HCT116 (cell line): Measurements from ENCODE around the gene USF2.

Source experiments
- CEBPB ChIP-seq: IDR thresholded peaks from 2 replicates; pipeline ENCODE4 v1.6.1; 2012; ENCODE audit warnings: low read depth
- CTCF ChIP-seq, 3 experiments: fragments of 200-600 bp in 1 of 3; sonication (generic) in 1 of 3; IDR thresholded peaks in 2 of 3; conservative IDR thresholded peaks in 1 of 3; 2 replicates each; pipeline ENCODE4 v1.5.1; 2012 to 2017; ENCODE audit warnings: low read depth in 2 of 3, low read length in 2 of 3, antibody characterized with exemption in 1 of 3, borderline replicate concordance in 1 of 3, control low read depth in 1 of 3, mild to moderate bottlenecking in 1 of 3, mixed read lengths in 1 of 3, mixed run types in 1 of 3, moderate library complexity in 1 of 3; ENCODE audit not compliant: insufficient read depth in 1 of 3
- EZH2 ChIP-seq: fragments of 200-600 bp; sonication (generic); IDR thresholded peaks from 2 replicates; pipeline ENCODE4 v1.6.1; 2017; ENCODE audit warnings: antibody characterized with exemption, mixed run types
- EZH2phosphoT487 ChIP-seq: fragments of 200-600 bp; IDR thresholded peaks from 2 replicates; pipeline ENCODE4 v1.6.1; 2018; ENCODE audit warnings: antibody characterized with exemption, borderline replicate concordance
- POLR2A ChIP-seq: IDR thresholded peaks from 2 replicates; pipeline ENCODE4 v1.7.0; 2011; ENCODE audit warnings: borderline replicate concordance; ENCODE audit not compliant: insufficient read depth, insufficient read length; ENCODE audit errors: extremely low read depth
- RAD21 ChIP-seq: IDR thresholded peaks from 2 replicates; pipeline ENCODE4 v1.6.1; 2012; ENCODE audit warnings: low read depth, mild to moderate bottlenecking
- YY1 ChIP-seq: IDR thresholded peaks from 2 replicates; pipeline ENCODE4 v1.6.1; 2011; ENCODE audit warnings: low read length, low read depth, moderate library complexity, mild to moderate bottlenecking; ENCODE audit not compliant: insufficient replicate concordance; ENCODE audit errors: extremely low read depth
- ZBTB33 ChIP-seq: IDR thresholded peaks from 2 replicates; pipeline ENCODE4 v1.6.1; 2011; ENCODE audit warnings: mild to moderate bottlenecking, low read length, moderate library complexity; ENCODE audit not compliant: insufficient replicate concordance; ENCODE audit errors: extremely low read depth

- TF ChIP-seq POLR2A = no peak
- TF ChIP-seq EZH2phosphoT487 = no peak
- no peak for TF ChIP-seq ZBTB33
- no peak for TF ChIP-seq CTCF (IDR thresholded peaks at IDR 0.05 in 2 of 3, conservative IDR thresholded peaks at IDR 0.05 in 1 of 3; ENCODE audit: borderline replicate concordance in 1 of 3, insufficient read depth in 1 of 3, low read depth in 2 of 3, low read length in 2 of 3)
- TF ChIP-seq RAD21 = no peak
- TF ChIP-seq EZH2 = no peak
- TF ChIP-seq CEBPB = no peak
- no peak for TF ChIP-seq YY1
Measured at GRCh38 chr19:35256566-35256965, 12.2 kb upstream of the USF2 start.
